ENCODE data around the gene ROR2.

ROR2 gene

GRCh38 chr9:91905237-91905650 is 44.8 kb downstream of the ROR2 start:
- TF ChIP-seq EGR1 (IDR thresholded peaks at IDR 0.05) (no peak), EP300 (IDR thresholded peaks at IDR 0.05; ENCODE audit: borderline replicate concordance) (no peak), YY1 (IDR thresholded peaks at IDR 0.05; ENCODE audit: low read depth) (no peak), CEBPB (IDR thresholded peaks at IDR 0.05) (no peak), NFIC (IDR thresholded peaks at IDR 0.05) (no peak), TAF1 (IDR thresholded peaks at IDR 0.05; ENCODE audit: low read depth) (no peak), TCF12 (IDR thresholded peaks at IDR 0.05; ENCODE audit: low read depth) (no peak), RAD21 (IDR thresholded peaks at IDR 0.05; ENCODE audit: low read depth) (no peak), TEAD4 (IDR thresholded peaks at IDR 0.05) (no peak), FOXM1 (IDR thresholded peaks at IDR 0.05; ENCODE audit: borderline replicate concordance, low read depth) (no peak), ZBTB7A (IDR thresholded peaks at IDR 0.05; ENCODE audit: low read depth) (no peak), USF1 (IDR thresholded peaks at IDR 0.05) (no peak)
- TF ChIP-seq, protein P1, sequence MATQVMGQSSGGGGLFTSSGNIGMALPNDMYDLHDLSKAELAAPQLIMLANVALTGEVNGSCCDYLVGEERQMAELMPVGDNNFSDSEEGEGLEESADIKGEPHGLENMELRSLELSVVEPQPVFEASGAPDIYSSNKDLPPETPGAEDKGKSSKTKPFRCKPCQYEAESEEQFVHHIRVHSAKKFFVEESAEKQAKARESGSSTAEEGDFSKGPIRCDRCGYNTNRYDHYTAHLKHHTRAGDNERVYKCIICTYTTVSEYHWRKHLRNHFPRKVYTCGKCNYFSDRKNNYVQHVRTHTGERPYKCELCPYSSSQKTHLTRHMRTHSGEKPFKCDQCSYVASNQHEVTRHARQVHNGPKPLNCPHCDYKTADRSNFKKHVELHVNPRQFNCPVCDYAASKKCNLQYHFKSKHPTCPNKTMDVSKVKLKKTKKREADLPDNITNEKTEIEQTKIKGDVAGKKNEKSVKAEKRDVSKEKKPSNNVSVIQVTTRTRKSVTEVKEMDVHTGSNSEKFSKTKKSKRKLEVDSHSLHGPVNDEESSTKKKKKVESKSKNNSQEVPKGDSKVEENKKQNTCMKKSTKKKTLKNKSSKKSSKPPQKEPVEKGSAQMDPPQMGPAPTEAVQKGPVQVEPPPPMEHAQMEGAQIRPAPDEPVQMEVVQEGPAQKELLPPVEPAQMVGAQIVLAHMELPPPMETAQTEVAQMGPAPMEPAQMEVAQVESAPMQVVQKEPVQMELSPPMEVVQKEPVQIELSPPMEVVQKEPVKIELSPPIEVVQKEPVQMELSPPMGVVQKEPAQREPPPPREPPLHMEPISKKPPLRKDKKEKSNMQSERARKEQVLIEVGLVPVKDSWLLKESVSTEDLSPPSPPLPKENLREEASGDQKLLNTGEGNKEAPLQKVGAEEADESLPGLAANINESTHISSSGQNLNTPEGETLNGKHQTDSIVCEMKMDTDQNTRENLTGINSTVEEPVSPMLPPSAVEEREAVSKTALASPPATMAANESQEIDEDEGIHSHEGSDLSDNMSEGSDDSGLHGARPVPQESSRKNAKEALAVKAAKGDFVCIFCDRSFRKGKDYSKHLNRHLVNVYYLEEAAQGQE (IDR thresholded peaks at IDR 0.05; ENCODE audit: low read depth): no peak

- TF ChIP-seq CREB1 (IDR thresholded peaks at IDR 0.05; ENCODE audit: low read depth): no peak
- no peak for TF ChIP-seq RAD21 (IDR thresholded peaks at IDR 0.05; ENCODE audit: low read depth)
- no peak for TF ChIP-seq YY1 (IDR thresholded peaks at IDR 0.05; ENCODE audit: low read depth)
- TF ChIP-seq FOXM1 (IDR thresholded peaks at IDR 0.05; ENCODE audit: borderline replicate concordance, low read depth): no peak
- no peak for TF ChIP-seq TCF12 (IDR thresholded peaks at IDR 0.05; ENCODE audit: low read depth)
- no peak for TF ChIP-seq ZBTB7A (IDR thresholded peaks at IDR 0.05; ENCODE audit: low read depth)
- TF ChIP-seq NFIC (IDR thresholded peaks at IDR 0.05): no peak
- TF ChIP-seq TEAD4 (IDR thresholded peaks at IDR 0.05): no peak
- no peak for TF ChIP-seq EGR1 (IDR thresholded peaks at IDR 0.05)
Observed at GRCh38 chr9:91904588-91905236, 45.3 kb downstream of the ROR2 start.

DNA sequence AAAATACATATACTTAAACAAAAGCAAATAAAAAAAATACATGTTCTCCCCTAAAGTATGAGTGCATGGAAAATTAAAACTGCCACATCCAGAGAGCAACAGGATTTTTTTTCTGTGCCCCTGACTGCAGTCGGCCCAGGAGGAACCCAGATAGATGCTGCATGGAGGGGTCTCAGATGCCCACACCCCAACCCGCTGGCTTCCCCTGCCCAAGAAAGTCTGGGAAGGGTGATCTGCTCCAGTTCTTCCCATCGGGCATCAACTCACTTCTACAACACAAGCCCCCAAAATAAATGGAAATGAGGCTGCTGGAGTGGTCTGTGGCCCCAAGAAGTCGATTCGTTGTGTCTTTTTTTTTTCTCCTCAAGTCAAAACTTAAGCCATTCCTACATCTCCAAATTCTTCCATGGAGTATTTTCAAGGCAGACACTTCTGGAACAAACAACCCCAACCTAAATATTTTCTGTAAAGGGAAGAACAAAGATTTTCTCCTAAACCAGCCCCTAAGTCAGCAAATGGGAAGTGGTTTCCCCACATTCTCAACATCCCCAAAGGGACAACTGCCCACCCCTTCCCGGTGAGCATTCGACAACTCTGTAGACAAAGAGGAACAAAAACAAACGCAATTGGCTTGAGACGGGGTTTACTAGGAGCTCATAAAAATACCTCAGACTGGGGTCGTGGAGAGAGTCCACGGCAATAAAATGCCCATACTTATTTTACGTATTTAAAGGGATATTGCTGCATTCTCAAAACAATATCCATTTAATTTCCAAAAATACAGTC is 46.7 kb downstream of the ROR2 start:
- TF ChIP-seq EGR1 (IDR thresholded peaks at IDR 0.05) (no peak), TEAD4 (IDR thresholded peaks at IDR 0.05) (no peak), MAX (IDR thresholded peaks at IDR 0.05) (no peak), ZBTB7A (IDR thresholded peaks at IDR 0.05; ENCODE audit: low read depth) (no peak), YY1 (IDR thresholded peaks at IDR 0.05; ENCODE audit: low read depth) (no peak), EP300 (IDR thresholded peaks at IDR 0.05; ENCODE audit: borderline replicate concordance) (no peak), TCF12 (IDR thresholded peaks at IDR 0.05; ENCODE audit: low read depth) (no peak), USF1 (IDR thresholded peaks at IDR 0.05) (no peak)

- TF ChIP-seq YY1 (IDR thresholded peaks at IDR 0.05; ENCODE audit: low read depth): no peak
- no peak for TF ChIP-seq TCF12 (IDR thresholded peaks at IDR 0.05; ENCODE audit: low read depth)
- no peak for TF ChIP-seq TAF1 (IDR thresholded peaks at IDR 0.05; ENCODE audit: low read depth)
- TF ChIP-seq, protein P1 (IDR thresholded peaks at IDR 0.05; ENCODE audit: low read depth): no peak
- TF ChIP-seq ZBTB7A (IDR thresholded peaks at IDR 0.05; ENCODE audit: low read depth): no peak
Observed at GRCh38 chr9:91902475-91903125, 47.4 kb downstream of the ROR2 start.

GRCh38 chr9:91900797-91901177 is 49.2 kb downstream of the ROR2 start:
- TF ChIP-seq ZBTB7A (IDR thresholded peaks at IDR 0.05; ENCODE audit: low read depth) (no peak), RAD21 (IDR thresholded peaks at IDR 0.05; ENCODE audit: low read depth) (no peak), NFIC (IDR thresholded peaks at IDR 0.05) (no peak), EP300 (IDR thresholded peaks at IDR 0.05; ENCODE audit: borderline replicate concordance) (no peak), EGR1 (IDR thresholded peaks at IDR 0.05) (no peak)

All from Ishikawa (cell line).